ENCODE measurements around the gene CNTNAP4. TPM values are rescaled to one million over a fixed set of nuclear protein-coding genes. Genes with fewer than 3 reads are reported as not detected.

Gene CNTNAP4
- total RNA-seq, 2 donors from 2014 or later: 0.05 to 0.57 TPM

GRCh38 chr16:76386784-76387183 lies 109.6 kb downstream of the CNTNAP4 start:
- Histone ChIP-seq H3K27ac (no peak overlapping the region), H3K9me3 (no peaks in the 10 kb centered on the region), H3K27me3 (replicated peaks; ENCODE audit: insufficient read depth) (no peaks in the 10 kb centered on the region), H3K4me3 (no peak overlapping the region), H3K36me3 (no peaks in the 10 kb centered on the region), H3K4me1 (replicated peaks) (no peaks in the 10 kb centered on the region)
- TF ChIP-seq CTCF (IDR thresholded peaks at IDR 0.05) (no peak), POLR2A (IDR thresholded peaks at IDR 0.05) (no peak), POLR2AphosphoS5 (IDR thresholded peaks at IDR 0.05) (no peak)
- DNase-seq (ENCODE audit: low spot score): no peak
- intact Hi-C loops (cut with DNase I): no loop called here

GRCh38 chr16:76387994-76388393 lies 110.8 kb downstream of the CNTNAP4 start:
- no peaks in the 10 kb centered on the region for H3K4me1 ChIP-seq (replicated peaks)
- no peak for DNase-seq (ENCODE audit: low spot score)
- 26% methylated on average over 2 of the region's 2 CpGs for WGBS
- TF ChIP-seq CTCF (IDR thresholded peaks at IDR 0.05) (no peak), POLR2AphosphoS5 (IDR thresholded peaks at IDR 0.05) (no peak), POLR2A (IDR thresholded peaks at IDR 0.05) (no peak)
- no peaks in the 10 kb centered on the region for H3K36me3 ChIP-seq
- no peak overlapping the region for H3K4me3 ChIP-seq
- no peaks in the 10 kb centered on the region for H3K27me3 ChIP-seq (replicated peaks; ENCODE audit: insufficient read depth)
- no peak overlapping the region for H3K27ac ChIP-seq
- intact Hi-C loops (cut with DNase I): no loop called here
- no peaks in the 10 kb centered on the region for H3K9me3 ChIP-seq

- no peak overlapping the region for H3K4me3 ChIP-seq
- no peaks in the 10 kb centered on the region for H3K36me3 ChIP-seq
- H3K9me3 ChIP-seq: no peaks in the 10 kb centered on the region
- WGBS: 91% methylated on average over 6 of the region's 6 CpGs
- no peaks in the 10 kb centered on the region for H3K27me3 ChIP-seq (replicated peaks; ENCODE audit: insufficient read depth)
- H3K4me1 ChIP-seq (replicated peaks): no peaks in the 10 kb centered on the region
- DNase-seq (ENCODE audit: low spot score): no peak
- intact Hi-C loops (cut with DNase I): no loop called here
- H3K27ac ChIP-seq: no peak overlapping the region
- TF ChIP-seq POLR2AphosphoS5 (IDR thresholded peaks at IDR 0.05) (no peak), CTCF (IDR thresholded peaks at IDR 0.05) (no peak), POLR2A (IDR thresholded peaks at IDR 0.05) (no peak)
These were observed 111.9 kb downstream of the CNTNAP4 start for GRCh38 chr16:76389126-76389525.

DNA sequence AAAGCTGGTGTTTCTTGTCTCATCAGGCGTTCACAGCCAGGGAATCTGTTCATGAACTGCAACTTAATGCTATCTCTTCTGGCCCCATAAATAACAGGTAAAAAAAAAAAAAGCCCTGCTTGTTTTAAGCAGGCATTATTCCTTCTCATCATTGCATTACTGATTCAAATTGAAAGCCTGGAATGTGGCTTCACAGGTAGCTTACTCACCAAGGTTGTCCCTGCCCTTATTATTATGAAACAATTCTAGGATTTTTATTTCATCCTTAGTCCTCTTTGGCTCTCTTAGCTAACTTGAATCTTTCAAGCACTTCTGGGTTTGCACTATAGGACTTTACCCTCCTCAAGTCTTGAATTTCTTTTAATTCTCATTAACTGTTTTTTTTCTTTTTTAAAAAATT lies 113.3 kb downstream of the CNTNAP4 start:
- Histone ChIP-seq H3K4me3 (no peak overlapping the region), H3K27ac (no peak overlapping the region), H3K4me1 (replicated peaks) (no peaks in the 10 kb centered on the region), H3K27me3 (replicated peaks; ENCODE audit: insufficient read depth) (no peaks in the 10 kb centered on the region), H3K9me3 (no peaks in the 10 kb centered on the region), H3K36me3 (no peaks in the 10 kb centered on the region)
- no peak for TF ChIP-seq CTCF (IDR thresholded peaks at IDR 0.05)
- TF ChIP-seq POLR2A (IDR thresholded peaks at IDR 0.05): no peak
- TF ChIP-seq POLR2AphosphoS5 (IDR thresholded peaks at IDR 0.05): no peak
- DNase-seq (ENCODE audit: low spot score): no peak
- WGBS: 67% methylated on average over 1 of the region's 1 CpG
- intact Hi-C loops (cut with DNase I): no loop called here

- no peak for TF ChIP-seq POLR2A (IDR thresholded peaks at IDR 0.05)
- no peak for TF ChIP-seq POLR2AphosphoS5 (IDR thresholded peaks at IDR 0.05)
- TF ChIP-seq CTCF (IDR thresholded peaks at IDR 0.05): no peak
- no peak for DNase-seq (ENCODE audit: low spot score)
- H3K9me3 ChIP-seq: peaks cover 1% of the 10 kb centered on the region
- no peak overlapping the region for H3K4me3 ChIP-seq
- WGBS: 57% methylated on average over 4 of the region's 4 CpGs
- no peaks in the 10 kb centered on the region for H3K4me1 ChIP-seq (replicated peaks)
- intact Hi-C loops (cut with DNase I): no loop called here
- no peak overlapping the region for H3K27ac ChIP-seq
- no peaks in the 10 kb centered on the region for H3K27me3 ChIP-seq (replicated peaks; ENCODE audit: insufficient read depth)
- no peaks in the 10 kb centered on the region for H3K36me3 ChIP-seq
These were observed 119.8 kb downstream of the CNTNAP4 start for GRCh38 chr16:76396977-76397376.

Measured in prostate gland (tissue), 2 donors.